GM18861 (cell line): Measurements from ENCODE around the gene PLCB2.

Source experiments
- ATAC-seq: cut with Tn5 transposase; IDR thresholded peaks from one replicate; pipeline ENCODE4 v1.9.1; 2021; ENCODE audit not compliant: unreplicated experiment

PLCB2 gene

GRCh38 chr15:40342416-40343320 lies 34.9 kb upstream of the PLCB2 start:
- no peak for ATAC-seq

GRCh38 chr15:40340740-40341400 lies 33.1 kb upstream of the PLCB2 start, which contains the start of gene CCDC9B:
Gene CCDC9B (minus strand): TSS chr15:40340939. CDS start chr15:40340819, 120 bp downstream.
- ATAC-seq, result no peak

DNA sequence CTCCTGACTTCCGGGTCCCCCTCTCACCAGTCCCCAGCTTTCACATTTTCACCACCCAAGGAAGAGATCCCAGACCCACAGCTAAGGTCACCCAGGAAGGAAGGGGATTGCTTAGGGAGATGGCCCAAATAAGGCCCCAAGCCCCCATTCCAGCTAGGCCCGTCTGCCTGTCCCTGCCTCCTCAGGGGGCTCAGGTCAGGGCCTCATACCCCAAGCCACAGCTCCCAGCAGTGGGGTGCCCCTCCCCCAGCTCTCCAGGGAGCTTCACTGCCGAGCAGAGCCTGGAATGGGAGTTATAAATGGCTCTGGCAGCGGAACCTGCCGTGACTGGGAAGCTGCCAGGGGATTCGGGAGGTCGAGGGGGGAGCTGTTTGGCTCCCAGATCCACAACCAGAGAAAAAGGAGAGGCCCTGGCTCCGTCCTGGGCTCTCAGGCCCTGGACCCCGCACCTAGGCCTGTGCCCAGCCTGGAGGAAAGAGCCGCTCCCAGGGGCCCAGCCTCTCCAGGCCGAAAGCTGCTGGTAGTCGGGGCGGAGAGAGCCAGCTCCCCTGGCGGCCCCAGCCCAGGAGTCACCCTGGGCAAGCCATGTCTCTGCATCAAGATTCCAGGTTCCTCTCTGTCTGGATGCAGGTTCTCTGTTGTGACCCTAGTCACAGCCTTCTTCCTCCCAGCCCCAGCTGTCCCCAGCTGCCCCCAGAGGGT lies 32.5 kb upstream of the PLCB2 start:
- ATAC-seq, result no peak

DNA sequence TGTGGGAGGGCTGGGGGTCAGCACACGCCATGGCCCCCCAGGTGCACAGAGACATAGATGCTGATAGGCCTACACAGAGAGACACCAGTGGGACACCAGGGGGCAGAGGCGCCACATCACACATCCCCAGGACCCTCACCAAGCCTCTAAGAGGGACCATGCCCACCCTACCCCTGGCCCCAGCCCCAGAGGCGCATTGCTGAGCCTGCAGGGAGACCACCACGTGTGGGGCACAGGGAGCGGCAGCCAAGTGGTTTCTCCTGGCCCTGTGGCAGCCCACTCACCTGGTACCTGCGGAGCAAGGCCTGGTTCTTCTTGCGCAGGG lies 31.8 kb upstream of the PLCB2 start:
- ATAC-seq, result no peak

DNA sequence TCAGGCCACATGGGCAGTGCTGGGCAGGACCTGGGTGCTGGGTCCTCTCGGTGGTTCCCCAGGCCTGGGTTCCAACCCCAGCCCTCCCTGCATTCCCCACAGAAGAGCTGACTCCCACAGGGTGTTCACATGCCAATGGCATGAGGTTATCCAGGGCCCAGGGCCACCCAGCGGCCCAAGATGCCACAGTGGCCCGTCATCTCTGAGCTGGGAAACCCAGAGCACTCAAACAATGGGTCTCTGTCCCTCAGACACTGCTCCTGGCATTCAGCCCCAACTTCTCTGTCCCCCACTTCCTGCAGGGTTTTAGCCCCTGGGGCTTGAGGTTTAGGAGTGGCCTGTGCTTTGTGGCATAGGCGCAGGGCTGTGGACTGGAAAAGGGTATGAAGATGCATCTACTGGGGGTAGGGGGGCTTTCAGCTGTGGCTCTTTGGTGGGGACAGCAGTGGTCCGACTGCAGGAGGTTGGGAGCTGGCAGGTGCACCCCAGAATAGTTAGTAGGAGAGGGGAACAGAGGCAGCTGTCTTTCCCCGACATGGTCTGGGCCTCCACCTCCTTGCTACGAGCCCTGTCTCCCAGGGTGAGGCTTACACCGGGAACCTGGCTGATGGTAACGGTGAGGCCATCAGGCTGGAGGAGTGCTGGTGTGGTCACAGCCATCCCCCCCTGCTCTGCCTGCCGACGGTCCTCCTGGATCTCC lies 31.3 kb upstream of the PLCB2 start:
- ATAC-seq, result no peak

DNA sequence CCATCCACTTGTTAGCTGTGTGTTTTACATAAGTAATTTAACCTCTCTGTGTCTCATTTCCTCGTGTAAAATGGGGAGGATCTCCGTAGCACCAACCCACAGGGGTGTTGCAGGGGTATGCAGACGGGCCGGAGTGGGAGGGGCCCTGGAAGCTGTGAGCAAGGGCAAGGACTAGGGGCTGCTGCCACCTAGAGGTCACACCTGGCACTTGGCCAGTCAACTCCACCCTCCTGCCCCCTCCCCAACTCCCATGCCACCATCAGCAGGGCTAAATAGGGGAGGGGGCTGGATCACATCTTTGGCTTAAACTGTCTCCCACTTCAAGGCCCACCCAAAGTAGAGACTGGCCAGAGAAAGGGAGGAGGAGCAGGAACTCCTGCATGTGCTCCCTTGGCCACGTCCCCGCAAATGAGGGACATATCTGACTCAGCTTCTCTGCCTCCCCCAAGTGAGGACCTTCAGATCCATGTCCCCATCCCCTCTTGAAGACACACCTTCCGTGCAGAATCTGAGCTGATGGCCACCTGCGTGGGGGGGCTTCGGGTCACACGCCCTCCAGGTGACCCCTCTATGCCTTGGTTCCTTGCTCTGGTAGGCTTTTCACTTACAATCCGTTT lies 30.4 kb upstream of the PLCB2 start:
- ATAC-seq, result no peak

GRCh38 chr15:40337597-40337996 lies 29.9 kb upstream of the PLCB2 start:
- no peak for ATAC-seq

- ATAC-seq, result no peak
These were observed 29.0 kb upstream of the PLCB2 start for GRCh38 chr15:40336744-40337122.

DNA sequence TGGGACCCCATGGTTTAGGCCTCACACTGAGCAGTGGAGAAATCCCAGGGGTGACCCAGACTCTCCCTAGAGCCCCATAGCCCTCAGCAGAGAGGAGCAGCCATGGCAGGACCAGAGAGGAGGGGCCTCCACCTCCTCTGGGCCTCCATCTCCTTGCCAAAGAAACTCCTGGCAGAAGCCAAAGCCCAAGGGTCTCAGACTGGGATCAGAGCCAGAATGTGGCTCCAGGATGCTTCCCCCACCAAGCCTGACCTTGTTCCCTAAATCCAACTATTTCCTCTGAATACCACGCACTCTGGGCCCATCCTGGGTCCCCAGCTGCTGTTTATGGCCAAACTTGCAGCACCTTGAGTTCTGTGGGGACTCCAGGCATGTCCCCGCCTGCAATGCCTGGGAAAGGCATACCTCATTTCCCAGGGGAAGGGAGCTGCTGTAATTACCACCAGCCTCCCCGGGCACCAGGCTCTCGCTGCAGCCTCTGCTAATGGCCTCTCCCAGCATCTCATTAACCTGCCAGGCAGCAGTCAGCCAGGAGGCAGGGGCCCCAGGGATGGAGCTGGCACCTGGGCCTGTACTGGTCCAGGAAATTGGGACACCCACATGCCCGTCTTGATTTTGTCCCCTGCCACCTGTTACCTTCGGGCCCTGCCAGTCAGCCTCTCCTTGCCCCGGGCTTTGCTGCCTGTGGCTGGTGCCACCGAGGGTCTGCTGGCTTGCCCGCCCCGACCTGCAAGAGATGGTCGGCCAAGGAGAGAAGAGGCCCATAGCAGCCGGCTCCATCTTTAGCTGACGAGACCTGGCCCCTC lies 28.4 kb upstream of the PLCB2 start:
- ATAC-seq, result no peak

GRCh38 chr15:40334941-40335795 lies 27.4 kb upstream of the PLCB2 start:
- ATAC-seq, result no peak

GRCh38 chr15:40334541-40334940 lies 26.8 kb upstream of the PLCB2 start:
- no peak for ATAC-seq

DNA sequence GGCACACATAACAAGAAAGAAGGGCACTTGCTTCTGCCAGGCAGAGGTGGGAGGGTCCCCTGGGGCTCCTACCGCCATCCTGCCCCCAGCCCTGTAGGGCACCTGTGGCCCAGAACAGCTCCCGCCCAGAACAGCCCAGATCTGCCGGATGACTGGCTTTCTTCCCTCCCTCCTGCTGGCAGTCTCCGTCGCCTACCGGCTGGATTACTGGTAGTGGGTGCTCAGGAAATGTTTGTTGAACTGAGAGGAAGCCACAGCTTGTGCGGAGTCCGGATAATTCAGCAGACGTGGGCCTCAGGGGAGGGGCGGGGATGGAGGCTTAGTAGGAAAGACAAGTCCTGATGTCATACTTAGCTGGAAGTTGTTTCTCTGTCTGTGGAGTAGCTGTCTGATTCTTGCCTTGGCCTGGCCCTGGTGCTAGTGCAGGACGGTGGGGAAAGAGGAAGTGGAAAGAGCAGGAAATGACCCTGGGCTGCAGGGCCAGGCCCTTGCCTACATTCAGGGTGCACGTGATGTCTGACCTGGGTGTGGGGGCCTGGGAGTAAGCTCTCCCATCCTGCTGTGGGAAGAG lies 26.3 kb upstream of the PLCB2 start:
- no peak for ATAC-seq

DNA sequence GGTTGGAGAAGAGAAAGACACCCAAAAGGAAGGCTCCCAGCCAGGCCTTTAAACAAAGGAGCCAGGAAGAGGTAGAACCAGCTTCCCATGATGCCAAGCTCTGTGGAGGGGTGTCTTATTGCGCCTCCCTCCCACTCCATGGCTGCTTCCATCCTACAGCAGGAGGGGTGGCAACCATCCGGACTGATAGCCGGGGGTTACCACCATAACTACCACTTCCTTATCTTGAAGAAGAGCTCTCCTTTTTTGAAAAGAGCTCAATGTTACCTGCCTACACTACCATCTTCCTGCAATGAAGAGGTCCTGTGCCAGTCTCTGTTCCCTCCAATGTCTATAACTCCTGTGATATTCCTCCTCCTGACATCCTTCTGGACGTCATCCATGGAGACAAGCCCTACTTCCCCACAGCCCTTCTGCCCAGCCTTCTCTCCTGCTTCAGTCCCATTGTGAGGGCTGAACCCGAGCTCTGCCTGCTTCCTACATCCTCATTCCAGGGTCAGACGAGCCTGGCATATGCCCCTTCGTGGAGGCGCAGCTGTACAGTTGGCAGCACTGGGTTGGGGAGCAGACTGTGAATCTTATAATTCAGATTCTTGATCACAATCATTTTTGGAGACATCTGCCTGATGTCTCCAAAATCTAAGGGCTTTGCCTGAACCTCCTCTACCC lies 24.5 kb upstream of the PLCB2 start:
- ATAC-seq, result no peak

DNA sequence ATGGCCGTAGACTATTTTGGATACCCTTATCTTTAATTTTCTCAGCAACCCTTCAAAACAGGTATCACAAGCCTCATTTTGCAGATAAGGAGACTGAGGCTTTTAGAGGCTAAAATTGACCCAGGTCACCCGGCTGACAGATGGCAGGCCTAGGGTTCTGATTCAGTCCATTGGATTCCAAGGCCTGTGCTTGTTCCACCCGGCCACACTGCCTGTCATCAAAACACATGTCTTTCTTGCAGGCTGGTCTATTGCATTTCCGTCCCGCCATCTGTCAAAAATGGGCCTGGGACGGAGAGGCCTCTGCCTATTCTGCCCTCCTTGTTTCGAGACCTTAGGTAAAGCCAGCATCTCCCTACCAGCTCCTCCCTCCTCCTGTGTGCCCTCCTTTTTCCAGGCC lies 23.9 kb upstream of the PLCB2 start:
- ATAC-seq, result no peak

GRCh38 chr15:40331026-40331425 lies 23.3 kb upstream of the PLCB2 start:
- ATAC-seq, result no peak

DNA sequence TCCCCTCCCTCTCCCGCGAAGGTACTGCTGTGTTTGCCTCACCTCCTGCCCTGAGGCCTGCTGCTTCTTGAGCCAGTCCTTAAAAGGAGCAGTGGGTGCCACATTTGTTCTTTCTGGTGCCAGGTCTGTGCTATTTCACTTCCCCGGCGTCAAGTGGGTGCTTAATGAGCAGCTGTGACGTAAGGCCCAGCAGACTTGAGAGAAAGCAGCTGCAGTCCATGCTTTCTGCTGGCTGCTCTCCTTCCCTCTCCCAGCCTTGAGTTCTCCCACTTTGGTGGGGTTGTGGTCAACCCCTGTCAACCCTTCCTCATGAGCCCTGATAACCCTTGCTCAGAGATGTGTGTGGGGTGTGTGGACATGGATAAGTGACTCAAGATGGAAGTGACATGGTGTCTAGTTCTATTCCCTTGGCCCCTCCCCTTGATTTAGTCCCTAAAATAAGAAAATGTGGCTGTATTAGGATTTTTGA lies 22.7 kb upstream of the PLCB2 start:
- ATAC-seq, result no peak

DNA sequence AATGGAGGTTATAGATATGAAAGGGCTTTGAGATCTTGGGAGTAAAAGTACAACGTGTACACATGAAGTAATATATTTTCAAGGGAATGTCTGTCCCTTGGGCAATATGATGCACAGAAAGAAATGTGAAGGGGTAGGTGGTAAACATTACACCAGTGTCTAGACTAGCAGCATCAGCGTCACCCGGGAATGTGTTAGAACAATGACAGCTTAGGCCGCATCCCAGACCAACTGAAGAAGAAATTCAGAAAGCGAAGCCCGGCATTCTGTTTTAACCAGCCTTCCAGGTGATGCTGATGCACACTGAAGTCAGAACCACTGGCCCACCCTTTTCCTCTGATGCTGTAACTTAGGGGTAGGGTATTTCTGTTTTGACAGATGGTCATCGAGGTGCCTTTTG lies 22.1 kb upstream of the PLCB2 start:
- ATAC-seq, result no peak

DNA sequence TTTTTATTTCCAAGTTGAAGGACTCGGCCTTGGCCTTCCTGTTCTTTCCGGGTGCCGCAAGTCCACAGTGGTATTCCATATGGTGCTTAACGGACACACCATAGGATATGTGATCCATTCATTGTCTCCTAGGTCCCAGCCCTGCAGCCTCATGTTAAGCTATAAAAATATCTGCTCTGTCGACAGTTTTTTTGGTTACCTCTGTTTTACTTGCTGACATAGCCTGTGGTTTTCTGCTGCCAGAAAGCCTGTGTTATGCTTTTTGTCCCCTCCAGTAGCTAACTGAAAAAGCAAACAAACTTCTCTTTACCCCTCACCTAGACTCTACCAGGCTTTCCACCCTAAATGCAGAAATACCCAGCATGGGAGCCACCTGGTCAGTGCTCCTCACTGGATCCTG lies 21.0 kb upstream of the PLCB2 start:
- no peak for ATAC-seq
